ENCODE results near the gene MXD1. TPM values are rescaled to one million over a fixed set of nuclear protein-coding genes. Genes with fewer than 3 reads are reported as not detected.
A peak's percentile ranks its signal among the peaks of the same experiment; 100 is the strongest.

MXD1 gene
- total and polyA plus RNA-seq, 9 of the 15 experiments (the other 6 are each of a cell fraction or from before 2014, with no cell fraction given) = 6.7 to 35.9 (median 11.0) TPM

DNA sequence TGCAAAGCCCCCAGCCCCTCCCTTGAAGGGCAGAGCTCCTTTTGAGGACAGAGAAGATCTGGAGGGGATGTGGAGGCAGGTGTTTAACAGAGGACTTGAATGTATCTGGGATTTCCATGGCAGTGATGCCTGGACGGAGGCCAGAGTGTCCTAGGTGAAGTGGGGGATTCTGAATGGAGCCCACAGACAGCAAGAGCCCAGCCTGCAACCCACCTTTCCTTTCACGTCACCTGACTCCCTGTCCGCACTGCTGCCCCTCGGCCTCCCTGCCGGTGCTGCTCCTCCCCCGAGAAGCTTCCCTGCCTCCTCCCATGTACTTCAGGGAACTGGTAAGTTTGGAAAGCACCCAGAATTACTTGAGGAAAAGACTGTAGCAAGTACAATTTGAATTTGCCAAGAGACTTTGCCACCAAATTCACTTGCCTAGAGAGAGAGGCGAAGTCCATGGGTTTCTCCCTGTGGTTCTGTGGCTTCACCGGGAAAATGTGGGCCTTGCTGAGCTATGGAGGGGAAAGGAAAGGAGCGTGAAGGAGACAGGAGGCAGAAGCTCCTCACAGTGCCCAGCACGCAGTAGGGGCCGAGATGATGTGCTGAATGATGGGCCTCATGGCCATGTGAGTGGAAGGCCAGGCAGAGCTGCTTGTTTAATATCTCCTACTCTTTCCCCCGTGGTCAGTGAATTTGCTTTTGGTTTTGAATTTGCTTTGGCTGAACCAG is 60.4 kb downstream of the MXD1 start (continued):
- TF ChIP-seq, protein P1, sequence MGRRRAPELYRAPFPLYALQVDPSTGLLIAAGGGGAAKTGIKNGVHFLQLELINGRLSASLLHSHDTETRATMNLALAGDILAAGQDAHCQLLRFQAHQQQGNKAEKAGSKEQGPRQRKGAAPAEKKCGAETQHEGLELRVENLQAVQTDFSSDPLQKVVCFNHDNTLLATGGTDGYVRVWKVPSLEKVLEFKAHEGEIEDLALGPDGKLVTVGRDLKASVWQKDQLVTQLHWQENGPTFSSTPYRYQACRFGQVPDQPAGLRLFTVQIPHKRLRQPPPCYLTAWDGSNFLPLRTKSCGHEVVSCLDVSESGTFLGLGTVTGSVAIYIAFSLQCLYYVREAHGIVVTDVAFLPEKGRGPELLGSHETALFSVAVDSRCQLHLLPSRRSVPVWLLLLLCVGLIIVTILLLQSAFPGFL (CRISPR knock-in tag; IDR thresholded peaks at IDR 0.05) = peak; percentile 75; the same call in 1 of the 2 replicates
- TF ChIP-seq JUND (IDR thresholded peaks at IDR 0.05; ENCODE audit: borderline replicate concordance, low read depth, low read length) (no peak), JUND (tag; IDR thresholded peaks at IDR 0.05; ENCODE audit: borderline replicate concordance, low read depth, low read length) (no peak; the same call in 1 of the 3 replicates), NFRKB (IDR thresholded peaks at IDR 0.05; ENCODE audit: low read depth) (peak; percentile 51; the same call in 1 of the 2 replicates), RB1 (IDR thresholded peaks at IDR 0.05; ENCODE audit: low read depth) (0 out of 2 replicates have a peak, but pooled peaks have one; percentile 10), GABPA (tag; conservative IDR thresholded peaks at IDR 0.05; ENCODE audit: low read depth) (no peak), TFAM (CRISPR knock-in tag; conservative IDR thresholded peaks at IDR 0.05) (no peak), TAF7 (tag; IDR thresholded peaks at IDR 0.05) (no peak)
- TF ChIP-seq, protein P2, sequence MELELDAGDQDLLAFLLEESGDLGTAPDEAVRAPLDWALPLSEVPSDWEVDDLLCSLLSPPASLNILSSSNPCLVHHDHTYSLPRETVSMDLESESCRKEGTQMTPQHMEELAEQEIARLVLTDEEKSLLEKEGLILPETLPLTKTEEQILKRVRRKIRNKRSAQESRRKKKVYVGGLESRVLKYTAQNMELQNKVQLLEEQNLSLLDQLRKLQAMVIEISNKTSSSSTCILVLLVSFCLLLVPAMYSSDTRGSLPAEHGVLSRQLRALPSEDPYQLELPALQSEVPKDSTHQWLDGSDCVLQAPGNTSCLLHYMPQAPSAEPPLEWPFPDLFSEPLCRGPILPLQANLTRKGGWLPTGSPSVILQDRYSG (tag; conservative IDR thresholded peaks at IDR 0.05; ENCODE audit: low read depth) = 0 out of 2 replicates have a peak, but pooled peaks have one; percentile 20
- TF ChIP-seq, protein P3, sequence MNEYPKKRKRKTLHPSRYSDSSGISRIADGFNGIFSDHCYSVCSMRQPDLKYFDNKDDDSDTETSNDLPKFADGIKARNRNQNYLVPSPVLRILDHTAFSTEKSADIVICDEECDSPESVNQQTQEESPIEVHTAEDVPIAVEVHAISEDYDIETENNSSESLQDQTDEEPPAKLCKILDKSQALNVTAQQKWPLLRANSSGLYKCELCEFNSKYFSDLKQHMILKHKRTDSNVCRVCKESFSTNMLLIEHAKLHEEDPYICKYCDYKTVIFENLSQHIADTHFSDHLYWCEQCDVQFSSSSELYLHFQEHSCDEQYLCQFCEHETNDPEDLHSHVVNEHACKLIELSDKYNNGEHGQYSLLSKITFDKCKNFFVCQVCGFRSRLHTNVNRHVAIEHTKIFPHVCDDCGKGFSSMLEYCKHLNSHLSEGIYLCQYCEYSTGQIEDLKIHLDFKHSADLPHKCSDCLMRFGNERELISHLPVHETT (CRISPR knock-in tag; conservative IDR thresholded peaks at IDR 0.05 in 1 of 2, IDR thresholded peaks at IDR 0.05 in 1 of 2) = no peak

Data from K562 (cell line).